ENCODE measurements around the gene SPG7. TPM values are rescaled to one million over a fixed set of nuclear protein-coding genes. Genes with fewer than 3 reads are reported as not detected.

Gene SPG7
- polyA plus RNA-seq, 1 experiment: 50.1 TPM

DNA sequence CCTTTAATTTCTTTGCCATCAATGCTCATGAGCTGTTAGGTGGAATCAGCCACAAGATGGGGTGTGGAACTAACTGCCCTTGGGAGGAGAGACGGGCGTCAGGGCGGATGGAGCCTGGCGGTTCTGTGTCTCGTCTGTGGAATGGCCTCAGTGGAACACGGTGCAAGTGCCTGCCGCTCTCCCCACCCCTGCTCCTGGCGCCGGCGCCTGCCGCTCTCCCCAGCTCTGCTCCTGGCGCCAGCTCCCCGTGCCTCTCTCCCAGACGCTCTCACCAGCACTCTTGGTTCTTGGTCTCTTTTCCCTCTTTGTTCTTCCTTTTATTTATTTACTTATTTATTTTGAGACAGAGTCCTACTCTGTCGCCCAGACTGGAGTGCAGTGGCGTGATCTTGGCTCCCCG is 39.1 kb downstream of the SPG7 start:
- H3K9me3 ChIP-seq (ENCODE audit: control insufficient read depth, insufficient read depth, low read length): no peaks in the 10 kb centered on the region; the same call in 1 of the 2 replicates
- no peak overlapping the region for H3K27ac ChIP-seq (ENCODE audit: low read depth, low read length)
- no peaks in the 10 kb centered on the region for H3K27me3 ChIP-seq (ENCODE audit: control insufficient read depth, insufficient read depth, low read length)
- ChIA-PET POLR2A (no interaction called here), CTCF (no interaction called here)
- no peak for DNase-seq (ENCODE audit: low read depth, low spot score)
- H3K4me3 ChIP-seq (ENCODE audit: low read depth, low read length): no peak overlapping the region
- TF ChIP-seq, protein P1, sequence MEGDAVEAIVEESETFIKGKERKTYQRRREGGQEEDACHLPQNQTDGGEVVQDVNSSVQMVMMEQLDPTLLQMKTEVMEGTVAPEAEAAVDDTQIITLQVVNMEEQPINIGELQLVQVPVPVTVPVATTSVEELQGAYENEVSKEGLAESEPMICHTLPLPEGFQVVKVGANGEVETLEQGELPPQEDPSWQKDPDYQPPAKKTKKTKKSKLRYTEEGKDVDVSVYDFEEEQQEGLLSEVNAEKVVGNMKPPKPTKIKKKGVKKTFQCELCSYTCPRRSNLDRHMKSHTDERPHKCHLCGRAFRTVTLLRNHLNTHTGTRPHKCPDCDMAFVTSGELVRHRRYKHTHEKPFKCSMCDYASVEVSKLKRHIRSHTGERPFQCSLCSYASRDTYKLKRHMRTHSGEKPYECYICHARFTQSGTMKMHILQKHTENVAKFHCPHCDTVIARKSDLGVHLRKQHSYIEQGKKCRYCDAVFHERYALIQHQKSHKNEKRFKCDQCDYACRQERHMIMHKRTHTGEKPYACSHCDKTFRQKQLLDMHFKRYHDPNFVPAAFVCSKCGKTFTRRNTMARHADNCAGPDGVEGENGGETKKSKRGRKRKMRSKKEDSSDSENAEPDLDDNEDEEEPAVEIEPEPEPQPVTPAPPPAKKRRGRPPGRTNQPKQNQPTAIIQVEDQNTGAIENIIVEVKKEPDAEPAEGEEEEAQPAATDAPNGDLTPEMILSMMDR (IDR thresholded peaks at IDR 0.05; ENCODE audit: low read depth, low read length): no peak

DNA sequence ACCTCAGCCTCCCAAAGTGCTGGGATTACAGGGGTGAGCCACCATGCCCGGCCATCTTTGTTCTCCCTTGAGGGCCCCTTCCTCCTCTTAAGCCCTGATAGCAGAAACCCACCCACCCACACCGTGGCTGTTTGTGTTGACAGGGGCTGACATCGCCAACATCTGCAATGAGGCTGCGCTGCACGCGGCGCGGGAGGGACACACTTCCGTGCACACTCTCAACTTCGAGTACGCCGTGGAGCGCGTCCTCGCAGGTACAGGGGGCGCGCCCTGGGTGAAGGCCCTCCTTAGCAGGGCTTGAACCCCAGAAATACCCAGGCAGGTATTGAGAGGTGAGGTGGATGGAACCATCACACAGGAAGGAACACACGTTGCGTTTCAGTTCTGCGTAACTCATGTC is 39.7 kb downstream of the SPG7 start:
- no peak overlapping the region for H3K4me3 ChIP-seq (ENCODE audit: low read depth, low read length)
- DNase-seq (ENCODE audit: low read depth, low spot score): no peak
- no peaks in the 10 kb centered on the region for H3K27me3 ChIP-seq (ENCODE audit: control insufficient read depth, insufficient read depth, low read length)
- H3K9me3 ChIP-seq (ENCODE audit: control insufficient read depth, insufficient read depth, low read length): no peaks in the 10 kb centered on the region; the same call in 1 of the 2 replicates
- no peak overlapping the region for H3K27ac ChIP-seq (ENCODE audit: low read depth, low read length)
- TF ChIP-seq, protein P1 (IDR thresholded peaks at IDR 0.05; ENCODE audit: low read depth, low read length): no peak
- ChIA-PET POLR2A (no interaction called here), CTCF (no interaction called here)

GRCh38 chr16:89548344-89549006 is 40.3 kb downstream of the SPG7 start:
- Histone ChIP-seq H3K27ac (ENCODE audit: low read depth, low read length) (no peak overlapping the region), H3K27me3 (ENCODE audit: control insufficient read depth, insufficient read depth, low read length) (no peaks in the 10 kb centered on the region), H3K9me3 (ENCODE audit: control insufficient read depth, insufficient read depth, low read length) (no peaks in the 10 kb centered on the region; the same call in 1 of the 2 replicates), H3K4me3 (ENCODE audit: low read depth, low read length) (no peak overlapping the region)
- POLR2A ChIA-PET: no interaction called here
- DNase-seq (ENCODE audit: low read depth, low spot score): no peak
- TF ChIP-seq, protein P1 (IDR thresholded peaks at IDR 0.05; ENCODE audit: low read depth, low read length): no peak
- CTCF ChIA-PET: interaction anchor here (1.1 to 1.4 kb wide), 2 partner anchors 9 to 10 kb away, joined by 4 read pairs; no protein-coding TSS in a partner anchor

DNA sequence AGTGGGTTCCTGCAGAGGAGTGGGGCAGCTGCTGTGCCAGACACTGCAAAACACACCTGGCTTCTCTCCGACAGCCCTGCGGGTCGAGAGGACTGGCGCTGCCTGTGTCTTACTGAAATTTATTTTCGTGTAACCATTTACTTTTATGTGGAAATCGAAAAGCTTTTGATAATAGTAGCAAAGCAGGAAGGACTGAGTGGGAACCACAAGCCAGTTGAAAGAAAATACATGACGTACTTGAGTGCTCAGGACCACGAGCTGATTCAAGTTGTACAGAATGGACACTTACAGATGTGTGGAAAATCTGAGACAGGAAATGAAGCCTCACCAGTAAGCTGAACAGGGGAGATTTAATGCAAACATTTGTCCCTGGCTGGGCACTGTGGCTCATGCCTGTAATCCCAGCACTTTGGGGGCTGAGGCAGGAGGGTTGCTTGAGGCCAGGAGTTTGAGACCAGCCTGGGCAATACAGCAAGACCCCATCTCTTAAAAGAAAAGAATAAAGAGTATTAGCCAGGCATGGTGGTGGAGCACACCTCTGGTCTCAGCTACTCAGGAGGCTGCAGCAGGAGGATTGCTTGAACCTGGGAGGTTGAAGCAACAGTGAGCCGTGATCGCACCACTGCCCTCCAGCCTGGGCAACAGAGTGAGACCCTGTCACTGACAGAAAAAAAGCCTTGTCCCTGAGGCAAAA is 41.0 kb downstream of the SPG7 start:
- no peak overlapping the region for H3K27ac ChIP-seq (ENCODE audit: low read depth, low read length)
- no peaks in the 10 kb centered on the region for H3K27me3 ChIP-seq (ENCODE audit: control insufficient read depth, insufficient read depth, low read length)
- no peak overlapping the region for H3K4me3 ChIP-seq (ENCODE audit: low read depth, low read length)
- ChIA-PET POLR2A (interaction anchor here (1.1 kb wide), 1 partner anchor 8 kb away, joined by 3 read pairs; no protein-coding TSS in a partner anchor), CTCF (interaction anchor here (1.1 to 1.4 kb wide), 2 partner anchors 8 to 9 kb away, joined by 4 read pairs; no protein-coding TSS in a partner anchor)
- no peaks in the 10 kb centered on the region; the same call in 1 of the 2 replicates for H3K9me3 ChIP-seq (ENCODE audit: control insufficient read depth, insufficient read depth, low read length)
- TF ChIP-seq, protein P1 (IDR thresholded peaks at IDR 0.05; ENCODE audit: low read depth, low read length): no peak
- no peak for DNase-seq (ENCODE audit: low read depth, low spot score)
